22Rv1 (cell line): ENCODE measurements around the gene ZNF219.

Experiments used
- H3K27ac ChIP-seq: fragments of 450-650 bp; 2 replicates; pipeline ENCODE4 v1.5.1; 2017
- CTCF ChIP-seq: fragments of 450-650 bp; IDR thresholded peaks from 2 replicates; pipeline ENCODE4 v1.5.1; 2017; ENCODE audit warnings: mild to moderate bottlenecking
- ZFX ChIP-seq: fragments of 450-650 bp; IDR thresholded peaks from 2 replicates; pipeline ENCODE4 v1.6.1; 2017; ENCODE audit warnings: antibody characterized with exemption, borderline replicate concordance

ZNF219 gene

GRCh38 chr14:21057803-21058675 lies 40.4 kb downstream of the ZNF219 start, which contains the start of gene RNASE8:
Gene RNASE8 (plus strand): TSS chr14:21057822. CDS start chr14:21057893, 71 bp downstream.
- TF ChIP-seq CTCF (no peak), ZFX (no peak)
- H3K27ac ChIP-seq: no peak within 1 kb of the TSS

- TF ChIP-seq CTCF (no peak), ZFX (no peak)
- H3K27ac ChIP-seq: no peak overlapping the region
These were observed 41.8 kb downstream of the ZNF219 start for GRCh38 chr14:21056520-21057163.

- no peak overlapping the region for H3K27ac ChIP-seq
- TF ChIP-seq CTCF (no peak), ZFX (no peak)
These were observed 42.9 kb downstream of the ZNF219 start for GRCh38 chr14:21055432-21056117.

- TF ChIP-seq CTCF: no peak
- TF ChIP-seq ZFX: no peak
These were observed 43.7 kb downstream of the ZNF219 start for GRCh38 chr14:21054768-21055145.

GRCh38 chr14:21054123-21054767 lies 44.2 kb downstream of the ZNF219 start:
- H3K27ac ChIP-seq: peak overlapping the region; percentile 8; the same call in 1 of the 2 replicates
- TF ChIP-seq CTCF (no peak), ZFX (no peak)

More at GRCh38 chr14:21054768-21055145, 43.7 kb downstream of the ZNF219 start:
- H3K27ac ChIP-seq: peak overlapping the region; percentile 8; the same call in 1 of the 2 replicates

- no peak overlapping the region for H3K27ac ChIP-seq
- no peak for TF ChIP-seq CTCF
- TF ChIP-seq ZFX: no peak
These were observed 45.0 kb downstream of the ZNF219 start for GRCh38 chr14:21053184-21054122.
